ENCODE data around the gene OPN4.
"Not testable (repeated sequence)": the region's sequence is repeated elsewhere in the genome, so short reads cannot be mapped to it uniquely, and the experiment has no call there.

OPN4 gene

DNA sequence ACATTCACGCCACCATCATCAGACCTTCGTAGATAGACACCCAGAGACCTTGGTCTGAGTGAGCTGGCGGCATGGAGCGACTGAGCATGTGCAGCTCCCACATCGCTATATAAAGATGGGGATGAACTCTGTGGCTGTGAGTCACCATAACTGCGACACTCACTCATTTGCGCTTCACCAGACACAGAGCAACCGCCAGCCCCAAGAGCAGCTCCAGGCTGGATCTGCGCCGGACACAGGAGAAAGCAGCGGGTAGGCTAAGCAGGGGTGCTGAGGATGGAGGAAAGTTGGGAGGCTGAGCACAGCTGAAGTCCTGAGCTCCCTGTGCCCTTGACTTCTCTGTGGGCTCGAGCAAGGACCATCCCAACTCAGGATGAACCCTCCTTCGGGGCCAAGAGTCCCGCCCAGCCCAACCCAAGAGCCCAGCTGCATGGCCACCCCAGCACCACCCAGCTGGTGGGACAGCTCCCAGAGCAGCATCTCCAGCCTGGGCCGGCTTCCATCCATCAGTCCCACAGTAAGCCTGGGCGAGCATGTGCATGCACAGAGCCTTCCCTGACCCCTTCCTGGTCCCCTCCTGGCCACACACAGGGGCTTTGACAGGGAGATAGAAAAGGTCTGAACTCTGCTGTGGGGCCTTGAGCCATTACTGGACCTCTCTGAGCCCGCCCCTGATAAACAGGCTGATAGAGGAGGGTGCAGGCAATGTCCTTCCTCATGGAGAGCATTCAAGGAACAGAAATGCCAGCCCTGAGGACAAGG lies at the start of gene OPN4:
Gene OPN4 (plus strand): TSS at position 137 of the 762 bp plus-strand sequence. CDS start 237 bp downstream, at position 374.
- no peak for DNase-seq

GRCh38 chr10:86607674-86608073 lies 46.7 kb upstream of the OPN4 start:
- DNase-seq: no peak

- DNase-seq: no peak
These were observed 44.4 kb upstream of the OPN4 start for GRCh38 chr10:86609920-86610319.

DNA sequence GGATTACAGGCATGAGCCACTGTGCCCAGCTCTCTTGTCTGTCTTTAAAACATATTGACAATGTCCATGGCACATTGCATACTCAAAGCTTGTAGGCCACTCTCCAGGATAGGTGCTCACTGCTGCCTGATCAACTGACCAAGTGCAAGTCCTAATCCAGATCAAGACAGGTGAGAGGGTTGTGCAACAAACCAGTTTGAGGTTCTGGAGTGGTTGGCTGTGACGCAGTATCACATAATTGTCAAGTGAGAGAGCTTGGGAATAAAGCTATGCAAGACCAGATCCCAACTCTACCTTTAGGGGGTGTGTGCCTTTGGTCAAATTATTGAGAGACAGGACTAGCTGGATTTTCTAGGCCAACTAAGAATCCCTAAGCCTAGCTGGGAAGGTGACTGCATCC lies 43.0 kb upstream of the OPN4 start:
- no peak for DNase-seq

DNA sequence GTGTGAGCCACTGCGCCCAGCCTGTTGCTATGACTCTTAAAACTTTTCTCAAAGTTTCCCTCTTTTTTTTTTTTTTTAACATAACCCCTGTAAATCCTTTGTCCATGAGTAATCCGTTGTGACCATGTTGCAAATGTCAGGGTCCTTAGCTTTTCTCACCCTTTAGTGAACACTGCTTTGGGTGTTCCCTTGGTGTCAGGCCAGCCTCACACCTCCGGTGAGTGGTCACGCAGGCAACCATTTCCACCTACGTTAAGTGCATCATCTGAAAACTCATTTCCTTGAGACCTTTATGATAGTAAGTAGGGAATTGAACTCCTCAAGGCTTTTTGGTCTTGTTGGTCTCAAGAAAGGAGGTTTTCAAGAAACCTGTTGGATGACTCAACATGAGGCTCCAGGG lies 41.3 kb upstream of the OPN4 start:
- DNase-seq: no peak

GRCh38 chr10:86613905-86614304 lies 40.4 kb upstream of the OPN4 start:
- no peak for DNase-seq

DNA sequence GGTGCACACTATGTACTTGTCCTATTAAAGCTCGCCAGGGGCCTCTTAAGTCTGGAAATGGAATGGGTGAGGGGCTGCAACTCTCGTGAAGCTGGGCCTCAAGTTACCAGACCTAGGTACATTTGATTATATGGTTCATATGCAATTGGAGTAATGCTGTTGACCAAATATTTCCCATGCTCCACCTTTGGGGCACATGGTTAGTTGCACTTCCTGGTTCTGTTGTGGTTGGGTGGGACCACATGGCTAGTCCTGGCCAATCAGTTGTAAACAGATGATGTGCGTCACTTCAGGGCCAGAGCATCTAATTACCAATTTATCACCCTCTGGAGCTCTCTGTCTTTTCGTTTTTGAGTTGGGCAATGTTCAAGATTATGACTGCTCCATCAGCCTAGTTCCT lies 39.5 kb upstream of the OPN4 start:
- DNase-seq: no peak

- DNase-seq: not testable (repeated sequence)
These were observed 37.1 kb upstream of the OPN4 start for GRCh38 chr10:86617278-86617677.

GRCh38 chr10:86628311-86628710 lies 26.0 kb upstream of the OPN4 start:
- no peak for DNase-seq

DNA sequence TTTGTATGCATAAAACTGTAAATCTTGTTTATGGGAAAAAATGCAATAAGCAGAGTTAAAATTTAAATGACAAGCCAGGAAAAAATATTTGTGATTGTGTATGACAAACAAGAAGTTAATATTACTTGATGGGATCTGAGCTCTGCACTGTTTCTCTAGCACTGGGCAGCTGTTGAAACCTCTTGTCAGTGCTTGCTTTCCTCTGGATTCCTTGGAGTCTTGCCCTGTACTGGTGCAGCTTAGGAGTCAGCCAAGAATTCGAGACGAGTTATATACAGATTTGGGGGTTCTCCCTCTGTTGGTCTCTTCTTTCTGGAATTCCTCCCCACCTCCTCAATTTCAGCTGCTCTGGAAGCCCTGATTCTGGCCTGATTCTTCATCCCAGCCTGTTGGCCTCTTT lies 24.3 kb upstream of the OPN4 start:
- DNase-seq: no peak

- no peak for DNase-seq
These were observed 22.1 kb upstream of the OPN4 start for GRCh38 chr10:86632009-86632800.

DNA sequence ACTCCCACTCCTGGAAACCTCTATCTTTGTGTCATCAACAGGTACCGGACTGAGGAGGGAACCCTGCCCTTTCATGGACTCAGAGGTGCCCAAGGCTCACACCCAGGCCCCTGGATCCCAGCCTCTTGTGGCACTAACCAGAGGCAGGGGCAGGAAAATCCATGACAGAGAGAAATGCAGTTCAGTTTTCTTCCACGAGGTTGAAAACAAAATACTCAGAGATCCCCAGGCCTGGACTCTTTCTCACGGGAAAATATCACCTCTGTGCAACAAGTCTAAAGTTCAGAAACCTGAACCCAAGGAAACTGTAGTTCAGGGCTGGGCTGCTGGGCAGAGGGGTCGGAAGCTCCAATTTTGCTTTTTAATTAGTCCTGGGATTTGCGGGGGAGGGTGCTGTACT lies 21.4 kb upstream of the OPN4 start:
- DNase-seq: no peak

DNA sequence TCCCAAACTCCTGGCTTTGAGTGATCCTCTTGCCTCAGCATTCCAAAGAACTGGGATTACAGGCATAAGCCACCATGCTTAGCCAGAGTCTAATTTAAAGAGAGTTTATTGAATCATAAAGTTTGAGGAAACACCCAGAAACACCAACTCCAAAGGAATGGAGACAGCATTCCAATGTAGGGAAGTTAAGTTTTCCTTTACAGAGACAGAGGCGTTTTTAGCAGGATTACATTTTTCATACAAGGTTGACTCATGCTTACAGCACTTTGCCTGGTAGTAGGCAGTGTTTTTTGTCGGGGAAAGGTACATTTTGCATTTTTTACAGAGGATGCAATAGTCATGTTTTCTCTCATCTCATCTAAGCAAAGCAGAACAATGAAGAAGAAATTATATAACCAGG lies 18.9 kb upstream of the OPN4 start:
- no peak for DNase-seq

DNA sequence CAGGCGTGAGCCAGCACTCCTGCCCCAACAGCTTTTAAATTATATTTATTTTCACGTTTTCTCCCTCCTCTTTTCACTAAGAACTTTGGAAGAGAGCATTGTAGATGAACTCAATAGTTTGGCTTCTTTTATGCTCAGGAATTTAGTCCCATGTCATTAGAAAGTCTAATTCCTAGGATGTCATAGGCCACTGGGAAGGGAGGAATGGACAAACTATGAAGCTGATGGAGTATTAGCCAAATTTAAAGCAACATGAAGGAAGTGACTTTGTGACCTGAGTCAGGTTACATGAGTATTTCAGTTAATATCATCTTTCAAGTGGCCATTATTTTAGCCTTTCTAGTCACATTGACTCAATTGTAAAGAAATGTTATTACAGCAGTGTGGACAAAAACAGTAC lies 18.0 kb upstream of the OPN4 start:
- no peak for DNase-seq

- DNase-seq: no peak
These were observed 12.3 kb upstream of the OPN4 start for GRCh38 chr10:86642021-86642420.

DNA sequence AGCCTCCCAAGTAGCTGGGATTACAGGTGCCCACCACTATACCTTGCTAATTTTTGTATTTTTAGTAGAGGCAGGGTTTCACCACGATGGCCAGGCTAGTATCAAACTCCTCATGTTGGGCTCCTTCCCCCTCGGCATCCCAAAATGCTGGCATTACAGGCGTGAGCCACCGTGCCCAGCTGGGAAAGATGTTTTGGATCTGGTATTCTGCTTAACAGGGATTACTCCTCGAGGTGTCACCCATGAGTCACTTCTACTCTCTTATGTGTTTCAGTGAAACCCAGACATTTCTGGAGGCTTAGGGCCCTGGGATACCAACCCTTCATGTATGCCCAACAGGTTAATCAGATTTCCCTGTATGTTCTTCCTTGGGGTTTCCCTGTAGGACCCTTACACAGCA lies 11.8 kb upstream of the OPN4 start:
- no peak for DNase-seq

GRCh38 chr10:86644152-86644793 lies 10.1 kb upstream of the OPN4 start:
- DNase-seq: no peak

DNA sequence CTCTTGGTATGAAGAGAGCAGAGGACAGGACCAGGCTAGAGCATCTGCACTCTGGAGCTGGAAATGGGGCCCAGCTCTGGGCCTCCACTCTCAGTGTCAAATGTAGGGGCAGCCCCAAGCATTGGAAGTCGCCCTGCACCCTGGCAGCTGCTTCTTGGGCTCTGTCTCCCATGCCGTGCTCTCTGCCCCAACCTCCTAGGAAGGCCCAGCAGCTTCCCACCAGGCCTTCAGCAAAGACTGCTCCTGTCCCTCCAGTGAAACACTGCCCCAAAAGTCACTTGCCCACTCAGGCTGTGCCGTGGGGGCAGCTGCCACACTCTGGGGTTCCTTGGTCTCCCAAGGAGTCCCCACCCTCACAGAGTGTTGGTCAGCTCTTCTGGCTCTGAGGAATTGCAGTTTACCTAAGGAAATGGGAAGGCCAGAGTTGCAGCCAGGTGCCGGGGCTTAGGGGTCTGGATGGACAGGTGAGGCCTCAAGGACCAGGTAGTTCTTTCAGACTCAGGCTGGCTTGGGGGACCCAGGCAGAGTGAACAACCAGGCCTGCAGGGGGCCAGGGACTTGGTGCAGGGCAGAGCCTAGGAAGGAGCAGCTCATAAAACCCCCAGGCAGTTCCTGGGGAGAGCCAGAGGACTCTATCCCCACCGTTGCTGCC lies 9.4 kb upstream of the OPN4 start:
- DNase-seq: no peak

GRCh38 chr10:86645621-86646165 lies 8.7 kb upstream of the OPN4 start:
- not testable (repeated sequence) for DNase-seq

- DNase-seq: no peak
These were observed 7.8 kb upstream of the OPN4 start for GRCh38 chr10:86646532-86646931.

DNA sequence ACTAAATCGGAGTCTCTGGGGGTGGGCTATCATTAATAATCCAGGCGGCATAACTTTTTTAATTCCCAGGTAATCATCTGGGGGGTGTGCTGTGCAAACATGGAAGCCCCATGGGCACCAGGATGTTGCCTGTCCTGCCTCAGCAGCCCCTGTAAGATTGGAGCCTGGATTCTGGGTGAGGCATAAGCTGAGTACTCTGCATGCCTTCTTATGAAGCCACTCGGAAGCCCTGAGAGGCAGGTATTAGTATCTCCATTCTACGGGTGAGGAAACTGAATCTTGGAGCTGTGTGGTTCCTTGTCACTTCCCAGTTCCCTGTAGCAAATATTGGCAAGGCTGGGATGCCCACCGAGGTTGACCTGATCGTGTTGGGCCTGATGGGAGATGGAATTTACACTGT lies 7.4 kb upstream of the OPN4 start:
- no peak for DNase-seq

DNA sequence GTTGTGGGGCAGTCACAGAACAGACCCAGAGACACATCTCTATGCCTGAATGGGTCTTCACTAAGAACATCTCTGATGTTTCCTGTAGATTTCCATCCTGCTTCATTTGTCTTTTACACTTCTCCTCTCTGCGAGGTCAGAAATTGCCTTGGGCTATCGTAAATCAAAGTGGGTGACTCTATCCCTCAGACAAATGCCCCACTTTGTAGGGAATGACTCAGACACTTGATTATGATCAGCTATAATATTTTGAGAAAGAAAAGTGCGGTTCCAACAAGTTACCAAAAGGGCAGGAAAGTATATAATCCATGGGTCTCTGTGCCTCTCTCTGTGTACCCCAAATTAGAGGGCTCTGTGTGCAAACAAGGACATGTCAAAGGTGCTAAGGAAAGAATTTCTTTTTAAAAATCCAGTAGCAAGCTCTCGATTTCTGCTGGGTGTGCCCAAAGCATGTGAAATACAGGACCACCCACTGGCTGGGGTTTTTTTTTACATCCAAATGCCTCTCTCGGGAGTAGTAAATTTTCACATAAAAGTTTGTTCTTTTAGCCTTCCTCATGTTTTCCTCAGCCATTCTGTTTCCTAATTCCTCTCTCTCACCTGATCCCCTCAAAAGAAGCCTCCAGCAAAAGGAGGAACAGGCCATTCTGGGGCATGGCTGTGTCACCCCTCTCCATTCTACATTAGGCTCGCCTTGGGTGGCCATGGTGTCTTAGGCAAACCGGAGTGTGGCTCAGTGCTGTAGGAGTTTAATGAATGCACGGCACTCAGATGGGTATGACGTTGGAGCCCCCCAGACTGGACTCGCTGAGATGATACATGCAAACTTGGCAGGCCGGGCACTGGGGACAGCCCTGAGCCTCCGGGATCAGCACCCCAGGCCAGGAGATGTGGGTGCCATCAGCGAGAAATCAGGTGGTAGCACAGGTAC lies 6.3 kb upstream of the OPN4 start:
- no peak for DNase-seq

Data from activated CD4-positive, alpha-beta T cell treated with anti-CD3 and anti-CD28 coated beads for 1 hour (primary cell).